Measurements from ENCODE around the gene NAPA.

Gene NAPA

GRCh38 chr19:47521473-47522180 is 6.8 kb upstream of the NAPA start:
- no peak for DNase-seq

GRCh38 chr19:47520839-47521238 is 6.0 kb upstream of the NAPA start:
- no peak for DNase-seq

GRCh38 chr19:47520343-47520806 is 5.5 kb upstream of the NAPA start:
- no peak for DNase-seq

GRCh38 chr19:47518854-47519253 is 4.0 kb upstream of the NAPA start:
- DNase-seq = no peak

GRCh38 chr19:47518139-47518538 is 3.3 kb upstream of the NAPA start:
- DNase-seq = no peak

GRCh38 chr19:47514151-47514868 is 553 bp downstream of the NAPA start:
- DNase-seq = no peak

- DNase-seq = no peak
Measured at GRCh38 chr19:47512948-47513319, 1.9 kb downstream of the NAPA start.

- DNase-seq = no peak
Measured at GRCh38 chr19:47512183-47512947, 2.5 kb downstream of the NAPA start.

GRCh38 chr19:47511681-47512080 is 3.2 kb downstream of the NAPA start:
- no peak for DNase-seq

- no peak for DNase-seq
Measured at GRCh38 chr19:47511128-47511517, 3.7 kb downstream of the NAPA start.

- DNase-seq = no peak
Measured at GRCh38 chr19:47510516-47511127, 4.2 kb downstream of the NAPA start.

- DNase-seq = no peak
Measured at GRCh38 chr19:47509973-47510372, 4.9 kb downstream of the NAPA start.

GRCh38 chr19:47509170-47509847 is 5.6 kb downstream of the NAPA start:
- no peak for DNase-seq

GRCh38 chr19:47508721-47509120 is 6.1 kb downstream of the NAPA start:
- DNase-seq = no peak

GRCh38 chr19:47507924-47508553 is 6.8 kb downstream of the NAPA start:
- DNase-seq = no peak

- DNase-seq = no peak
Measured at GRCh38 chr19:47507012-47507411, 7.9 kb downstream of the NAPA start.

GRCh38 chr19:47506459-47506858 is 8.4 kb downstream of the NAPA start:
- no peak for DNase-seq

GRCh38 chr19:47505506-47505905 is 9.4 kb downstream of the NAPA start:
- no peak for DNase-seq

GRCh38 chr19:47503826-47504150 is 11.1 kb downstream of the NAPA start:
- no peak for DNase-seq

- no peak for DNase-seq
Measured at GRCh38 chr19:47503130-47503825, 11.6 kb downstream of the NAPA start.

Measured in effector CD4-positive, alpha-beta T cell (primary cell).